Activated CD4-positive, alpha-beta T cell treated with anti-CD3 and anti-CD28 coated beads, Interleukin-10, Interleukin-2, amounts not matched to agents 100 ng/mL and 50 ng/mL, durations not matched to agents 16 hours and 8 hours (primary cell): ENCODE measurements around the gene KIFAP3.
"Not testable (repeated sequence)": the region's sequence is repeated elsewhere in the genome, so short reads cannot be mapped to it uniquely, and the experiment has no call there.

ENCODE experiments used
- DNase-seq: peaks from one replicate; pipeline ENCODE4 v3.0.0-alpha.2; 2020

The KIFAP3 gene

GRCh38 chr1:170074250-170075157 lies at the start of gene KIFAP3:
Gene KIFAP3, minus strand, starts transcription at chr1:170074695. Its CDS starts 228 bp downstream, at chr1:170074467.
- DNase-seq, result peak; percentile 98

- DNase-seq, result no peak
Observed at GRCh38 chr1:170122366-170122765, 47.9 kb upstream of the KIFAP3 start.

- no peak for DNase-seq
Observed at GRCh38 chr1:170114906-170115305, 40.4 kb upstream of the KIFAP3 start.

- not testable (repeated sequence) for DNase-seq
Observed at GRCh38 chr1:170113140-170113539, 38.6 kb upstream of the KIFAP3 start.

- DNase-seq, result no peak
Observed at GRCh38 chr1:170097449-170097948, 23.0 kb upstream of the KIFAP3 start.

- DNase-seq, result no peak
Observed at GRCh38 chr1:170096806-170097340, 22.4 kb upstream of the KIFAP3 start.

GRCh38 chr1:170095976-170096748 lies 21.7 kb upstream of the KIFAP3 start:
- no peak for DNase-seq

GRCh38 chr1:170094697-170095616 lies 20.5 kb upstream of the KIFAP3 start:
- DNase-seq, result not testable (repeated sequence)

GRCh38 chr1:170086399-170087032 lies 12.0 kb upstream of the KIFAP3 start:
- DNase-seq, result no peak

GRCh38 chr1:170085091-170085490 lies 10.6 kb upstream of the KIFAP3 start:
- DNase-seq, result no peak

GRCh38 chr1:170078610-170079189 lies 4.2 kb upstream of the KIFAP3 start:
- DNase-seq, result no peak

GRCh38 chr1:170077926-170078325 lies 3.4 kb upstream of the KIFAP3 start:
- DNase-seq, result peak; percentile 37

- DNase-seq, result not testable (repeated sequence)
Observed at GRCh38 chr1:170076952-170077351, 2.5 kb upstream of the KIFAP3 start.

GRCh38 chr1:170076199-170076598 lies 1.7 kb upstream of the KIFAP3 start:
- DNase-seq, result no peak

- DNase-seq, result no peak
Observed at GRCh38 chr1:170075186-170075585, 691 bp upstream of the KIFAP3 start.

GRCh38 chr1:170073893-170074249 lies 624 bp downstream of the KIFAP3 start:
- no peak for DNase-seq

- no peak for DNase-seq
Observed at GRCh38 chr1:170071378-170071777, 3.1 kb downstream of the KIFAP3 start.

- DNase-seq, result peak; percentile 46
Observed at GRCh38 chr1:170068923-170069322, 5.6 kb downstream of the KIFAP3 start.

GRCh38 chr1:170067253-170067819 lies 7.2 kb downstream of the KIFAP3 start:
- no peak for DNase-seq

- DNase-seq, result no peak
Observed at GRCh38 chr1:170064821-170065220, 9.7 kb downstream of the KIFAP3 start.
